ENCODE measurements around the gene LACC1. TPM values are rescaled to one million over a fixed set of nuclear protein-coding genes. Genes with fewer than 3 reads are reported as not detected.
A peak's percentile ranks its signal among the peaks of the same experiment; 100 is the strongest.

LACC1 gene
- 5.5 TPM for polyA plus RNA-seq (2013, experiment 1 of 2)
- 6.1 TPM for polyA plus RNA-seq (2013, experiment 2 of 2)

DNA sequence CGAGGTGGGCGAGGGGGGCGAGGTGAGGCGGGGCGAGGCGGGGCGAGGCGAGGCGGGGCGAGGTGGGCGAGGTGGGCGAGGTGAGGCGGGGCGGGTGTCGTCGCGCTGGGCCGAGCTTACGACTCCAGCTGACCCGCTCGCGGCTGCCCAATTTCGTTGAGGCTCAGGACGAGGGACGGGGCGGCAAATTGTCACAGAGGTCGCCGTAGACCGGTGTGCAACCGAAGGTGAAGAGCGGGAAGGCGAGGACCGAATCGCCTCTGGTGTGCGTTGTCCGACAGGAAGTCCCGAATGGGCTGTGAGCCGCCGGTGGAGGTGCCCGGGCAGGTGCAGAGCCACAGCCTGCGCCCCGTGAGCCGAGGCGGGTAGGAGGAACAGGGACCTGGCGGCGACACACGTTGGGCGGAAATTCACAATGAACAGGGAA is at the start of gene LACC1:
TSS of gene LACC1 (plus strand) at position 150 of the 427 bp plus-strand sequence. CDS start 1,082 bp downstream, outside the sequence.
- Histone ChIP-seq H3K27ac (ENCODE audit: low read depth, low read length, severe bottlenecking) (peak within 1 kb of the TSS; percentile 87), H3K4me1 (ENCODE audit: control insufficient read depth, insufficient read depth, low read length, poor library complexity, severe bottlenecking) (peaks cover 9% of the 10 kb centered on the region), H3K9me3 (ENCODE audit: control insufficient read depth, low read length) (peaks cover 5% of the 10 kb centered on the region), H3K4me3 (ENCODE audit: extremely low read depth, insufficient read depth, low read length, poor library complexity, severe bottlenecking) (peak within 1 kb of the TSS; percentile 65), H3K36me3 (ENCODE audit: control insufficient read depth, insufficient read depth, low read length) (no peaks in the 10 kb centered on the region)
- 1 to 3% methylated on average over 19 to 33 of the region's 48 CpGs for WGBS, 2 experiments (ENCODE audit: insufficient coverage in 2 of 2)

DNA sequence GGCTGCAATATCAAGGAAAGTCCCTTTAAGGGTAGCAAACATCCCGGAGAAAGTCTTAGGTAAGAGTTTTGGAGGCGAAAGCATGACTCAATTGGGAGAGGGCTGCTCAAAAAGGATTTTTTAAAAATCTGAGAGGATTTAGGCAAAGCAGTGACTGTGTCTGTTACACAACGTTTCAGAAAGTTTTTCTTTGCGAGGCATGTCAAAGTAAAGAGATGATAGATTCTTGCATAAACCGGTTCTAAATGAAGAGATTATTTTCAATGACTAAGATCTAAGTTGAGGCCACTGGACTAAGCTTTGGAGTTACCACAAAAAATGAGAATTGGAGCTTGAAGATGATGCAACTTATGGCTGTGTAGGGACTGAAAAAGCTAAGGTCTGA is 49.2 kb upstream of the LACC1 start:
- Histone ChIP-seq H3K4me3 (ENCODE audit: extremely low read depth, insufficient read depth, low read length, poor library complexity, severe bottlenecking) (no peak overlapping the region), H3K4me1 (ENCODE audit: control insufficient read depth, insufficient read depth, low read length, poor library complexity, severe bottlenecking) (no peaks in the 10 kb centered on the region), H3K27ac (ENCODE audit: low read depth, low read length, severe bottlenecking) (no peak overlapping the region), H3K36me3 (ENCODE audit: control insufficient read depth, insufficient read depth, low read length) (no peaks in the 10 kb centered on the region), H3K9me3 (ENCODE audit: control insufficient read depth, low read length) (no peaks in the 10 kb centered on the region)
- 88 to 91% methylated on average over 5 of the region's 5 CpGs for WGBS, 2 experiments (ENCODE audit: insufficient coverage in 2 of 2)

DNA sequence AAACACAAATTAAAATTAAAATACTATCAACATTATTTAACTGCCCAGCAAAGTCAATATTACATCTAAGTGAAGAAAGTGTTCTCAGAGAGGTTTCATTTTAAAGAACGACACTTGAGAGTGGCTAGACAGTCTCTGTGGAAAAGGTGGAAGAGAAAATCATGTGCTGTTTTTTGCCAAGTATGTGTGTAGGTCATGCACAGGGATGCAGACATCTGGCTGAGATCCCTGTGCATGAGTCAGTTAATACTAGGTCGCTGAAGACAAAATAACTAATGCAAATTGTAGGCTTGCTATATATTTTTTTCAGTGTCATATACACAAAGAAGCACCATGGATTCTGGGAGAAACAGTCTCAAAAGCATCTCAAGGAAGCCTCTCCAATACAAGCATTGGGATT is 48.6 kb upstream of the LACC1 start:
- H3K4me3 ChIP-seq (ENCODE audit: extremely low read depth, insufficient read depth, low read length, poor library complexity, severe bottlenecking) = no peak overlapping the region
- H3K9me3 ChIP-seq (ENCODE audit: control insufficient read depth, low read length) = no peaks in the 10 kb centered on the region
- no peak overlapping the region for H3K27ac ChIP-seq (ENCODE audit: low read depth, low read length, severe bottlenecking)
- no peaks in the 10 kb centered on the region for H3K36me3 ChIP-seq (ENCODE audit: control insufficient read depth, insufficient read depth, low read length)
- 100% methylated on average over 1 of the region's 2 CpGs; no CpG with 5 or more reads in 1 of the 2 experiments for WGBS, 2 experiments (ENCODE audit: insufficient coverage in 2 of 2)
- H3K4me1 ChIP-seq (ENCODE audit: control insufficient read depth, insufficient read depth, low read length, poor library complexity, severe bottlenecking) = no peaks in the 10 kb centered on the region

DNA sequence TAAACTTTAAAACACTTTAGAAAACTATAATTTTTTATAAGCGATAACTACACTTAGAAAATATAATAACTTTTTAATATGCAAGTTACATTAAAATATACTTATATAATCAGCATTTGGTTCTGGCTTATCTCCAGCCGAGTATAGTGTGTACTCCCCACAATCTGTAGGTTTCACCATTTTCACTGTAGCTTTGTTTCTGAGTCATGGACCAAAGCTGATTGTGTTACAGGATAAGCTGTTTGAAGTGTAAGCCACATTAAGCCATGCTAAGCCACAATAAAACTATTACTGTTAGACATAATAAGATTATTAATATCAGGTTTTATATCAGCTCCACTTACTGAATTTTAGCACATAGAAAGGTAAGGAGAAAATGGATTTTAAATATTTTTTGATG is 44.0 kb upstream of the LACC1 start:
- no peak overlapping the region for H3K4me3 ChIP-seq (ENCODE audit: extremely low read depth, insufficient read depth, low read length, poor library complexity, severe bottlenecking)
- peaks cover 3% of the 10 kb centered on the region for H3K4me1 ChIP-seq (ENCODE audit: control insufficient read depth, insufficient read depth, low read length, poor library complexity, severe bottlenecking)
- no peaks in the 10 kb centered on the region for H3K9me3 ChIP-seq (ENCODE audit: control insufficient read depth, low read length)
- H3K27ac ChIP-seq (ENCODE audit: low read depth, low read length, severe bottlenecking) = no peak overlapping the region
- no peaks in the 10 kb centered on the region for H3K36me3 ChIP-seq (ENCODE audit: control insufficient read depth, insufficient read depth, low read length)
- no CpG with 5 or more reads among the region's 2 CpGs for WGBS, 2 experiments (ENCODE audit: insufficient coverage in 2 of 2)

DNA sequence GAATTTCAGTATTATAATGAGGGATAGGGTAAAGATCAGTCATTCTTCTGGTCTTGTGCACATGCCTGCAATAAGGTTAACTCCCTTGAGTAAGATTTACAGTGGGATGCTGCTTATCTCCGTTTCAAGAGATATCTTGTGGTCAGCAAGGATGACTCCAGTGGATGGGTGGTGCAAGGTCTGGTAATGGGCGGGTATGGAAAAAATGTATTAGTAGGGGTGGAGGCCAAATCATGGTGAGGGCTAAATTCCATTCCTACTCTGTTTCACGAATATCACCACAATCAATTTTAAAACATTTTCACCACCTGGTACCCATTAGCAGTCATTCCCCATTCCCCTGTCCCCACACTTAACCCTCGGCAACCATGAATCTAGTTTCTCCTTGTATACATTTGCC is 40.8 kb upstream of the LACC1 start:
- Histone ChIP-seq H3K9me3 (ENCODE audit: control insufficient read depth, low read length) (no peaks in the 10 kb centered on the region), H3K4me3 (ENCODE audit: extremely low read depth, insufficient read depth, low read length, poor library complexity, severe bottlenecking) (no peak overlapping the region), H3K27ac (ENCODE audit: low read depth, low read length, severe bottlenecking) (no peak overlapping the region), H3K4me1 (ENCODE audit: control insufficient read depth, insufficient read depth, low read length, poor library complexity, severe bottlenecking) (peaks cover 3% of the 10 kb centered on the region), H3K36me3 (ENCODE audit: control insufficient read depth, insufficient read depth, low read length) (no peaks in the 10 kb centered on the region)
- 83 to 86% methylated on average over 1 to 2 of the region's 4 CpGs for WGBS, 2 experiments (ENCODE audit: insufficient coverage in 2 of 2)

DNA sequence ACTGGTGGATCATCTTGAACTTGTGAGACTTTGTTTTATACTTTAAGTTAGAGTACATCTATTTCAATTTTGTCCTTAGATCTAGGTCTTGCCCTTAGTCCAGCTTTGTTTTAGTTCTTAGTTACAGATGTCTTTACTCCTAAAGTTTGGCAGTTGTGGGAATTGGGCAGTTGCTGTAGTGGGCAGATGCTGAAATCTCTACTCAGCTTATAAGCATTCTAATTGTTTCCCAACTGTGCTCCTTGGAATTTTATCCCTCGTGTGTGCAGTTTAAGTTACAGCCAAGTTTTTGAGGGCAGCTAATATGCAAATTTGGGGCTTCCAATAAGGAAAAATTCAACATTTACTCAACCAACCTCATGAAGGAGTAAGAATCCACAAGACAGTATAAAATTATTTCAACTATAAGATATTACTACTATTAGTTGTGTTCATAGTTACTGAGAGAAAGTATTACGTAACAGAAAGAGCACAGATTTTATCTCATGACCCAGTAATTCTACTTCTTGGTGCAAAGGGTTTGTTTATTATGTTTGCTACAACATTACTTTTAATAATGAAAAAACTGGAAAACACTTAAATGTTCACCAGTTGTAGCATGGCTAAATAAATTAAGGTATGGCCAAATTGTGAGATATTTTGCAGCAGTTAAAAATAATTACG is 33.1 kb upstream of the LACC1 start:
- Histone ChIP-seq H3K4me3 (ENCODE audit: extremely low read depth, insufficient read depth, low read length, poor library complexity, severe bottlenecking) (no peak overlapping the region), H3K27ac (ENCODE audit: low read depth, low read length, severe bottlenecking) (no peak overlapping the region), H3K36me3 (ENCODE audit: control insufficient read depth, insufficient read depth, low read length) (peaks cover 3% of the 10 kb centered on the region), H3K9me3 (ENCODE audit: control insufficient read depth, low read length) (peaks cover 16% of the 10 kb centered on the region), H3K4me1 (ENCODE audit: control insufficient read depth, insufficient read depth, low read length, poor library complexity, severe bottlenecking) (peaks cover 4% of the 10 kb centered on the region)
- no CpG with 5 or more reads among the region's 3 CpGs for WGBS, 2 experiments (ENCODE audit: insufficient coverage in 2 of 2)

DNA sequence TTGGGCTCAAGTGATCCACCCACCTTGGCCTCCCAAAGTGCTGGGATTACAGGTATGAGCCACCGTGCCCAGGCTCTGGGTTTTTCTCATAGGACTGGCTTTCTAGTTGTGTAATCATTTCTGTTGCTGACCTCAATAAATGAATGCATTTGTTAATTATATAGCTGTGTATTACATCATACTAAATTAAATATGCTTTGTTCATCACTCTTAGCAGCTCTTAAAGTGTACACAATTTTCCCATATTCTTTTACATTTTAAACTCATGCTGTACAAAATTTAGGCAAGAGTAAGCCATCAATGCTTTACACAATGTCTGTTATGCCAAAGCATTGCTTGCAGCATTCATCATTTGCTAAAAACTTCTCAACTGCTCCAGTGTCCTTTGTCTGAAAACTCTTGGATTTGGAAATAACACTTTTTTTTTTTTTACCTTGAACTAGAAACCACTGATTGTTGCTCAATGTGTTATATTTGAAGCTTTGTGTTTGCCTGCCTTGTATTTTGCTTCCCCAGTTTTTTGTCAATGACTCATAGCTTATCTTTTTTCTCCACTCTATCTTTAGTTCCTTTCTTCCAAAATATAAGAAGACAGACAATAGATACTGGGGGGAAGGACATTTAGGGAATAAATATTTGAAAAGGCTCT is 31.6 kb upstream of the LACC1 start:
- H3K27ac ChIP-seq (ENCODE audit: low read depth, low read length, severe bottlenecking) = peak overlapping the region; percentile 52
- peaks cover 5% of the 10 kb centered on the region for H3K36me3 ChIP-seq (ENCODE audit: control insufficient read depth, insufficient read depth, low read length)
- no CpG with 5 or more reads among the region's 1 CpG for WGBS, 2 experiments (ENCODE audit: insufficient coverage in 2 of 2)
- H3K4me3 ChIP-seq (ENCODE audit: extremely low read depth, insufficient read depth, low read length, poor library complexity, severe bottlenecking) = no peak overlapping the region
- H3K4me1 ChIP-seq (ENCODE audit: control insufficient read depth, insufficient read depth, low read length, poor library complexity, severe bottlenecking) = peaks cover 4% of the 10 kb centered on the region
- H3K9me3 ChIP-seq (ENCODE audit: control insufficient read depth, low read length) = peaks cover 30% of the 10 kb centered on the region

DNA sequence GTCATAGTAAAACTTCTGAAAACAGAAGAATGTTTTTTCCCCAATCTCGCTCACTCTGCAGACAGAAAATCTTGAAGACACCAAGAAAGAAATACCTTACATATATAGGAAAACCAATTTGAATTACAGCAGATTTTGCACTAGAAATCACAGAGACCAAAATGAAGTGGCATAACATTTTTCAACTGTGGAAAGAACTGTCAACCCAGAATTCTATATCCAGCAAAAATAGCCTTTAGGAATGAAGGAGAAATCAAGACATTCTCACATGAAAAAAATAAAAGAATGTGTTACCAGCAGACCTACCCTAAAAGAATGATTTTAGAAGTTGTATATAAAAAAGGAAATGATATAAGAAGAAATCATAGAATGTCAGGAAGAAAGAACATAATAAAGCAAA is 28.8 kb upstream of the LACC1 start:
- peaks cover 35% of the 10 kb centered on the region for H3K9me3 ChIP-seq (ENCODE audit: control insufficient read depth, low read length)
- H3K36me3 ChIP-seq (ENCODE audit: control insufficient read depth, insufficient read depth, low read length) = peaks cover 5% of the 10 kb centered on the region
- no peak overlapping the region for H3K4me3 ChIP-seq (ENCODE audit: extremely low read depth, insufficient read depth, low read length, poor library complexity, severe bottlenecking)
- peaks cover 4% of the 10 kb centered on the region for H3K4me1 ChIP-seq (ENCODE audit: control insufficient read depth, insufficient read depth, low read length, poor library complexity, severe bottlenecking)
- WGBS, 2 experiments (ENCODE audit: insufficient coverage in 2 of 2) = 100% methylated on average over 1 of the region's 1 CpG; no CpG with 5 or more reads in 1 of the 2 experiments
- H3K27ac ChIP-seq (ENCODE audit: low read depth, low read length, severe bottlenecking) = no peak overlapping the region

DNA sequence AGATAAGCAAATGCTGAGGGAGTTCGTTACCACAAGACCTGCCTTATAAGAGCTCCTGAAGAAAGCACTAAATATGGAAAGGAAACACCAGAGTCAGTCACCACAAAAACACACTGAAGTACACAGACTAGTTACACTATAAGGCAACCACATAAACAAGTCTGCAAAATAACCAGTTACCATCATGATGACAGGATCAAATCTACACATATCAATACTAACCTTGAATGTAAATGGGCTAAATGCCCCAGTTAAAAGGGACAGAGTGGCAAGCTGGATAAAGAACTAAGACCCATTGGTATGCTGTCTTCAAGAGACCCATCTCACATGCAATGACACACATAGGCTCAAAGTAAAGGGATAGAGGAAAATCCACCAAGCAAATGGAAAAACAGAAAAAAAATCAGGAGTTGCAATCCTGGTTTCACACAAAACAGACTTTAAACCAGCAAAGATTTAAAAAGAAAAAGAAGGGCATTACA is 26.7 kb upstream of the LACC1 start:
- 83% methylated on average over 1 of the region's 1 CpG; no CpG with 5 or more reads in 1 of the 2 experiments for WGBS, 2 experiments (ENCODE audit: insufficient coverage in 2 of 2)
- peaks cover 4% of the 10 kb centered on the region for H3K4me1 ChIP-seq (ENCODE audit: control insufficient read depth, insufficient read depth, low read length, poor library complexity, severe bottlenecking)
- peaks cover 5% of the 10 kb centered on the region for H3K36me3 ChIP-seq (ENCODE audit: control insufficient read depth, insufficient read depth, low read length)
- H3K4me3 ChIP-seq (ENCODE audit: extremely low read depth, insufficient read depth, low read length, poor library complexity, severe bottlenecking) = no peak overlapping the region
- no peak overlapping the region for H3K27ac ChIP-seq (ENCODE audit: low read depth, low read length, severe bottlenecking)
- peaks cover 35% of the 10 kb centered on the region for H3K9me3 ChIP-seq (ENCODE audit: control insufficient read depth, low read length)

DNA sequence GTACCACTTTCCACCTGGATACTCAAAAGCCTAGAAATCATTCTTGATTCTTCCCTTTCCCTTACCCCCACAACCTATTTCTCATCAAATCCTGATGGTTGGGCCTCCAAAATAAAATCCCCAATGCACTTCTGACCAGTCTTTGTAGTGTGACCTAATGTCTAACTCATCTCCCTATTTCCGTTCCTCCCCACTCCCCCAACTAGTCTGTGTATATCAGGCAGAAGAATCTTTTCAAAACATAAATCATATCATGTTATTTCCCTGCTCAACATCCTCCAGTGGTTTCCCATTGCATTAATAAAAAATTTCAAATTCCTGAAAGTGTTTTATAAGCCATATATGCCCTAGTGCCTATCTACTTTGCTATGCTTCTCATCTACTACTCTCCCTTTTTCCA is 17.8 kb upstream of the LACC1 start:
- H3K27ac ChIP-seq (ENCODE audit: low read depth, low read length, severe bottlenecking) = no peak overlapping the region
- peaks cover 7% of the 10 kb centered on the region for H3K36me3 ChIP-seq (ENCODE audit: control insufficient read depth, insufficient read depth, low read length)
- H3K9me3 ChIP-seq (ENCODE audit: control insufficient read depth, low read length) = peaks cover 15% of the 10 kb centered on the region
- 100% methylated on average over 1 of the region's 1 CpG for WGBS, 2 experiments (ENCODE audit: insufficient coverage in 2 of 2)
- no peaks in the 10 kb centered on the region for H3K4me1 ChIP-seq (ENCODE audit: control insufficient read depth, insufficient read depth, low read length, poor library complexity, severe bottlenecking)
- no peak overlapping the region for H3K4me3 ChIP-seq (ENCODE audit: extremely low read depth, insufficient read depth, low read length, poor library complexity, severe bottlenecking)

DNA sequence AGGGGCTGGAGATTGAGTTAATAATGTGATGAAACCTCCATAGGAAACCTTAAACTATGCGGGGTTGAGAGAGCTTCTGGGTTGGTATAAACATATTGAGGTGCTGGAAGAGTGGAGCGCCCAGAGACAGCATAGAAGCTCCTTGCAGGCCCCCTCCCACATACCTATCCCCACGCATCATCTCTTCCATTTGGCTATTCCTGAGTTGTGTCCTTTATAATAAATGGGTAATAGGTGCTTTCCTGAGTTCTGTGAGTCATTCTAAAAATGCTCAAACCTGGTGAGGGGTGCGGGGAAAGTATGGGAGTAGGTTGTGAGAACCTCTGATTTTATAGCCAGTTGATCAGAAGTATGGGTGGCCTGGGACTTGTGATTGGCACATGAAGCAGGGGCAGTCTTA is 14.8 kb upstream of the LACC1 start:
- WGBS, 2 experiments (ENCODE audit: insufficient coverage in 2 of 2) = 100% methylated on average over 1 of the region's 4 CpGs
- H3K27ac ChIP-seq (ENCODE audit: low read depth, low read length, severe bottlenecking) = no peak overlapping the region
- peaks cover 15% of the 10 kb centered on the region for H3K9me3 ChIP-seq (ENCODE audit: control insufficient read depth, low read length)
- H3K36me3 ChIP-seq (ENCODE audit: control insufficient read depth, insufficient read depth, low read length) = peaks cover 14% of the 10 kb centered on the region
- H3K4me1 ChIP-seq (ENCODE audit: control insufficient read depth, insufficient read depth, low read length, poor library complexity, severe bottlenecking) = no peaks in the 10 kb centered on the region
- H3K4me3 ChIP-seq (ENCODE audit: extremely low read depth, insufficient read depth, low read length, poor library complexity, severe bottlenecking) = no peak overlapping the region

Data from mesodermal cell (in vitro differentiated cells).